ENCODE results near the gene SELL. TPM values are rescaled to one million over a fixed set of nuclear protein-coding genes. Genes with fewer than 3 reads are reported as not detected.

The SELL gene
- polyA plus RNA-seq, 1 donor (not counting 4 experiments of a cell fraction or from before 2014, with no cell fraction given): 0.08 TPM

- TF ChIP-seq CTCF (optimal IDR thresholded peaks at IDR 0.05 in 1 of 3, IDR thresholded peaks at IDR 0.05 in 1 of 3, conservative IDR thresholded peaks at IDR 0.05 in 1 of 3; ENCODE audit: extremely low read depth in 1 of 3, insufficient read depth in 2 of 3, low read length in 3 of 3) (no peak), EZH2 (IDR thresholded peaks at IDR 0.05; ENCODE audit: low read length) (no peak)
- no peak for FAIRE-seq
- no peak for DNase-seq (ENCODE audit: low read depth, low spot score)
- no peak overlapping the region for H3K4me2 ChIP-seq (ENCODE audit: control insufficient read depth, extremely low read depth, insufficient read depth, low read depth, low read length)
- dilution Hi-C loops (cut with MboI; ENCODE audit: extremely low pct_ligation_motif_present, low sequenced_read_pairs): no loop called here
- H2AFZ ChIP-seq (ENCODE audit: control insufficient read depth, low read length): no peak overlapping the region
- H4K20me1 ChIP-seq (ENCODE audit: control insufficient read depth, extremely low read depth, insufficient read depth, low read length): no peaks in the 10 kb centered on the region
- H3K9me3 ChIP-seq (ENCODE audit: control insufficient read depth, low read depth, low read length): no peaks in the 10 kb centered on the region
- no peak overlapping the region for H3K4me3 ChIP-seq (ENCODE audit: control insufficient read depth in 2 of 3, extremely low read depth in 1 of 3, insufficient read depth in 2 of 3, low read depth in 1 of 3, low read length in 3 of 3)
- no peak overlapping the region for H3K9ac ChIP-seq (ENCODE audit: control insufficient read depth, extremely low read depth, insufficient read depth, low read length)
- H3K9me1 ChIP-seq (ENCODE audit: control insufficient read depth, extremely low read depth, insufficient read depth, low read length): no peaks in the 10 kb centered on the region
- H3K36me3 ChIP-seq (ENCODE audit: control insufficient read depth in 2 of 2, extremely low read depth in 1 of 2, insufficient read depth in 2 of 2, low read length in 2 of 2): no peaks in the 10 kb centered on the region
- H3K79me2 ChIP-seq (ENCODE audit: control insufficient read depth, insufficient read depth, low read length): no peaks in the 10 kb centered on the region
- H3K27me3 ChIP-seq (ENCODE audit: control insufficient read depth, extremely low read depth, insufficient read depth, low read length): no peaks in the 10 kb centered on the region
- H3K4me1 ChIP-seq (ENCODE audit: control insufficient read depth, extremely low read depth, insufficient read depth, low read length): no peaks in the 10 kb centered on the region
- no peak overlapping the region for H3K27ac ChIP-seq (ENCODE audit: control insufficient read depth, insufficient read depth, low read length)
These were observed 42.1 kb upstream of the SELL start for GRCh38 chr1:169753549-169753948.

- TF ChIP-seq CTCF (optimal IDR thresholded peaks at IDR 0.05 in 1 of 3, IDR thresholded peaks at IDR 0.05 in 1 of 3, conservative IDR thresholded peaks at IDR 0.05 in 1 of 3; ENCODE audit: extremely low read depth in 1 of 3, insufficient read depth in 2 of 3, low read length in 3 of 3) (no peak), EZH2 (IDR thresholded peaks at IDR 0.05; ENCODE audit: low read length) (no peak)
- no peaks in the 10 kb centered on the region for H3K27me3 ChIP-seq (ENCODE audit: control insufficient read depth, extremely low read depth, insufficient read depth, low read length)
- H3K27ac ChIP-seq (ENCODE audit: control insufficient read depth, insufficient read depth, low read length): no peak overlapping the region
- dilution Hi-C loops (cut with MboI; ENCODE audit: extremely low pct_ligation_motif_present, low sequenced_read_pairs): no loop called here
- no peaks in the 10 kb centered on the region for H3K4me1 ChIP-seq (ENCODE audit: control insufficient read depth, extremely low read depth, insufficient read depth, low read length)
- no peaks in the 10 kb centered on the region for H3K9me3 ChIP-seq (ENCODE audit: control insufficient read depth, low read depth, low read length)
- H3K36me3 ChIP-seq (ENCODE audit: control insufficient read depth in 2 of 2, extremely low read depth in 1 of 2, insufficient read depth in 2 of 2, low read length in 2 of 2): no peaks in the 10 kb centered on the region
- no peaks in the 10 kb centered on the region for H3K79me2 ChIP-seq (ENCODE audit: control insufficient read depth, insufficient read depth, low read length)
- H2AFZ ChIP-seq (ENCODE audit: control insufficient read depth, low read length): no peak overlapping the region
- no peak overlapping the region for H3K4me3 ChIP-seq (ENCODE audit: control insufficient read depth in 2 of 3, extremely low read depth in 1 of 3, insufficient read depth in 2 of 3, low read depth in 1 of 3, low read length in 3 of 3)
- H3K9me1 ChIP-seq (ENCODE audit: control insufficient read depth, extremely low read depth, insufficient read depth, low read length): no peaks in the 10 kb centered on the region
- H4K20me1 ChIP-seq (ENCODE audit: control insufficient read depth, extremely low read depth, insufficient read depth, low read length): no peaks in the 10 kb centered on the region
- no peak overlapping the region for H3K9ac ChIP-seq (ENCODE audit: control insufficient read depth, extremely low read depth, insufficient read depth, low read length)
- FAIRE-seq (no peak), DNase-seq (ENCODE audit: low read depth, low spot score) (no peak)
- H3K4me2 ChIP-seq (ENCODE audit: control insufficient read depth, extremely low read depth, insufficient read depth, low read depth, low read length): no peak overlapping the region
These were observed 38.6 kb upstream of the SELL start for GRCh38 chr1:169750041-169750440.

All from keratinocyte (primary cell).